Keratinocyte (primary cell): ENCODE measurements around the gene MAP3K9. TPM values are rescaled to one million over a fixed set of nuclear protein-coding genes. Genes with fewer than 3 reads are reported as not detected.

Source experiments
- DNase-seq: peaks from one replicate; pipeline ENCODE4 v3.0.0-alpha.2; 2011; ENCODE audit warnings: low read depth, missing footprints, low spot score
- FAIRE-seq: peaks from 2 replicates; lab custom pipeline; 2011; peaks lifted over from hg19 to GRCh38; lab: Jason Lieb, UNC
- H2AFZ ChIP-seq: 2 replicates; pipeline ENCODE4 v1.6.0; 2012; ENCODE audit warnings: low read length, control low read depth, inconsistent platforms; ENCODE audit not compliant: control insufficient read depth
- H3K27ac ChIP-seq: 2 replicates; pipeline ENCODE4 v1.5.1; 2011; ENCODE audit warnings: low read length; ENCODE audit not compliant: control insufficient read depth, insufficient read depth
- H3K27me3 ChIP-seq: 3 replicates; pipeline ENCODE4 v1.6.0; 2011; ENCODE audit warnings: low read length; ENCODE audit not compliant: control insufficient read depth, insufficient read depth; ENCODE audit errors: extremely low read depth
- H3K36me3 ChIP-seq, 2 experiments: 2 replicates in 1 of 2; 3 replicates in 1 of 2; pipeline ENCODE4 v1.5.1; 2011; ENCODE audit warnings: low read length in 2 of 2, mild to moderate bottlenecking in 1 of 2; ENCODE audit not compliant: control insufficient read depth in 2 of 2, insufficient read depth in 2 of 2; ENCODE audit errors: extremely low read depth in 1 of 2
- H3K4me1 ChIP-seq: 3 replicates; pipeline ENCODE4 v1.5.1; 2011; ENCODE audit warnings: low read length; ENCODE audit not compliant: control insufficient read depth, insufficient read depth; ENCODE audit errors: extremely low read depth
- H3K4me2 ChIP-seq: 3 replicates; pipeline ENCODE4 v1.6.0; 2011; ENCODE audit warnings: low read depth, low read length; ENCODE audit not compliant: control insufficient read depth, insufficient read depth; ENCODE audit errors: extremely low read depth
- H3K4me3 ChIP-seq, 3 experiments: fragments of 200-600 bp in 1 of 3; sonication (generic) in 1 of 3; 2 replicates in 2 of 3; 3 replicates in 1 of 3; pipeline ENCODE4 v1.5.1; 2011 to 2016; ENCODE audit warnings: low read length in 3 of 3, mild to moderate bottlenecking in 3 of 3, control low read depth in 2 of 3, inconsistent platforms in 1 of 3, low read depth in 1 of 3, mixed read lengths in 1 of 3, mixed run types in 1 of 3, moderate library complexity in 1 of 3; ENCODE audit not compliant: control insufficient read depth in 2 of 3, insufficient read depth in 2 of 3; ENCODE audit errors: extremely low read depth in 1 of 3
- H3K79me2 ChIP-seq: 2 replicates; pipeline ENCODE4 v1.6.0; 2012; ENCODE audit warnings: low read length; ENCODE audit not compliant: control insufficient read depth, insufficient read depth
- H3K9ac ChIP-seq: 3 replicates; pipeline ENCODE4 v1.6.0; 2011; ENCODE audit warnings: low read length; ENCODE audit not compliant: control insufficient read depth, insufficient read depth; ENCODE audit errors: extremely low read depth
- H3K9me1 ChIP-seq: 3 replicates; pipeline ENCODE4 v1.6.0; 2011; ENCODE audit warnings: low read length; ENCODE audit not compliant: control insufficient read depth, insufficient read depth; ENCODE audit errors: extremely low read depth
- H3K9me3 ChIP-seq: 2 replicates; pipeline ENCODE4 v1.5.1; 2012; ENCODE audit warnings: low read depth, low read length; ENCODE audit not compliant: control insufficient read depth
- H4K20me1 ChIP-seq: 3 replicates; pipeline ENCODE4 v1.6.0; 2011; ENCODE audit warnings: low read length; ENCODE audit not compliant: control insufficient read depth, insufficient read depth; ENCODE audit errors: extremely low read depth
- CTCF ChIP-seq, 3 experiments: IDR thresholded peaks in 1 of 3; conservative IDR thresholded peaks in 1 of 3; optimal IDR thresholded peaks in 1 of 3; 2 replicates in 2 of 3; 3 replicates in 1 of 3; pipeline versions ENCODE3 to v1.5.1; 2011; ENCODE audit warnings: low read length in 3 of 3, mild to moderate bottlenecking in 3 of 3, moderate library complexity in 2 of 3, control low read depth in 1 of 3, inconsistent platforms in 1 of 3; ENCODE audit not compliant: insufficient read depth in 2 of 3; ENCODE audit errors: extremely low read depth in 1 of 3
- EZH2 ChIP-seq: IDR thresholded peaks from one replicate; pipeline ENCODE4 v1.6.1; 2012; ENCODE audit warnings: inconsistent platforms, mild to moderate bottlenecking, low read length, moderate library complexity
- dilution Hi-C: fragments of 300-500 bp; cut with MboI; formaldehyde crosslinking; loops from one replicate; pipeline ENCODE4 v1.7.0; 2020; ENCODE audit warnings: low sequenced_read_pairs; ENCODE audit not compliant: extremely low pct_ligation_motif_present
- polyA plus RNA-seq, 5 experiments: library from polyadenylated mRNA; depleted of rRNA in 3 of 5; stranded (reverse) in 3 of 5; stranded (forward) in 1 of 5; unstranded in 1 of 5; fragments of >200 nt; gene quantifications; 1 replicate in 1 of 5; 2 replicates in 3 of 5; 3 replicates in 1 of 5; pipeline versions ENCODE4 v1.2.1 to v1.2.3, GENCODE V29; 2011 to 2012; ENCODE audit warnings: missing spikeins in 2 of 5, low read depth in 1 of 5, low replicate concordance in 1 of 5

MAP3K9 gene
- polyA plus RNA-seq, 1 donor (not counting 4 experiments of a cell fraction or from before 2014, with no cell fraction given): 7.2 TPM

GRCh38 chr14:70801836-70802235 lies 7.5 kb downstream of the MAP3K9 start:
- peaks cover 72% of the 10 kb centered on the region for H3K79me2 ChIP-seq
- H3K27me3 ChIP-seq: no peaks in the 10 kb centered on the region
- peaks cover 15 to 27% of the 10 kb centered on the region in 2 experiments for H3K36me3 ChIP-seq
- peaks cover 8% of the 10 kb centered on the region for H3K4me1 ChIP-seq
- no peak for DNase-seq
- H3K4me3 ChIP-seq: no peak overlapping the region
- no peak overlapping the region for H3K9ac ChIP-seq
- H2AFZ ChIP-seq: no peak overlapping the region
- no peaks in the 10 kb centered on the region for H3K9me3 ChIP-seq
- no peak overlapping the region for H3K27ac ChIP-seq
- no peak for FAIRE-seq
- TF ChIP-seq EZH2: no peak
- TF ChIP-seq CTCF (optimal IDR thresholded peaks at IDR 0.05 in 1 of 3, IDR thresholded peaks at IDR 0.05 in 1 of 3, conservative IDR thresholded peaks at IDR 0.05 in 1 of 3; ENCODE audit: extremely low read depth in 1 of 3, insufficient read depth in 2 of 3, low read length in 3 of 3): no peak
- dilution Hi-C loops: no loop called here
- H3K9me1 ChIP-seq: peaks cover 8% of the 10 kb centered on the region
- H4K20me1 ChIP-seq: peaks cover 22% of the 10 kb centered on the region
- no peak overlapping the region for H3K4me2 ChIP-seq

DNA sequence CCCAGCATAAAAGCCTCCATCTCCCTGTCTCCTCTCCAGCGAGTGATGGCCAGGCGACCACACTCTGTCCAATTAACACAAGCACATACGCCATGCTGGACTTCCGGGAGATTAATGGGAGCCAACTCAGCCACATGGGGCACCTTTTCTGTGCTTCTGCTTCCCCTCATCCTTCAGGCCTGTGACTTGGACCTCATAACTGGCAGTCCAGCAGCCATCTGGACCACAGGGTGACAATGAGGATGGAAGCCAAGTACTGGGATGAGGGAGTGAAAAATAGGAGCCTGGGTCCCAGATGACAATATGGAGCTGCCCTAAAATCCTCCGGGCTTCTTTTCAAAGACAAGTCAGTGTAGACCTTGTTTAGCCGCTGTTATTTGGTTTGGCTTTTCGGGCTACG lies 12.8 kb downstream of the MAP3K9 start:
- H3K4me3 ChIP-seq: no peak overlapping the region
- H3K9me3 ChIP-seq: no peaks in the 10 kb centered on the region
- no peak overlapping the region for H2AFZ ChIP-seq
- peaks cover 2% of the 10 kb centered on the region for H4K20me1 ChIP-seq
- DNase-seq (no peak), FAIRE-seq (no peak)
- H3K79me2 ChIP-seq: peaks cover 50% of the 10 kb centered on the region
- peaks cover 25 to 34% of the 10 kb centered on the region in 2 experiments for H3K36me3 ChIP-seq
- dilution Hi-C loops: no loop called here
- no peak overlapping the region for H3K4me2 ChIP-seq
- peaks cover under 1% of the 10 kb centered on the region for H3K4me1 ChIP-seq
- H3K27me3 ChIP-seq: no peaks in the 10 kb centered on the region
- peaks cover under 1% of the 10 kb centered on the region for H3K9me1 ChIP-seq
- H3K9ac ChIP-seq: no peak overlapping the region
- no peak overlapping the region for H3K27ac ChIP-seq
- TF ChIP-seq EZH2 (no peak), CTCF (optimal IDR thresholded peaks at IDR 0.05 in 1 of 3, IDR thresholded peaks at IDR 0.05 in 1 of 3, conservative IDR thresholded peaks at IDR 0.05 in 1 of 3; ENCODE audit: extremely low read depth in 1 of 3, insufficient read depth in 2 of 3, low read length in 3 of 3) (no peak)
